Mucosa of descending colon (tissue), 3 donors: ENCODE measurements around the gene RALGPS1. TPM values are rescaled to one million over a fixed set of nuclear protein-coding genes. Genes with fewer than 3 reads are reported as not detected.

Experiments used
- ATAC-seq: fragments of 200-7000 bp; cut with Tn5 transposase; one replicate; pipeline ENCODE4 v1.9.1; 2020; ENCODE audit warnings: mild to moderate bottlenecking, moderate library complexity
- DNase-seq, 3 donors: peaks; one replicate each; pipeline ENCODE4 v3.0.0-alpha.2; 2020
- H3K36me3 ChIP-seq: fragments of 200-600 bp; one replicate; pipeline ENCODE4 v1.8.0; 2021; ENCODE audit warnings: low read depth, mild to moderate bottlenecking
- H3K4me1 ChIP-seq: fragments of 200-600 bp; one replicate; pipeline ENCODE4 v1.8.0; 2021; ENCODE audit warnings: low read depth, mild to moderate bottlenecking
- H3K4me3 ChIP-seq: fragments of 200-600 bp; one replicate; pipeline ENCODE4 v1.8.0; 2021; ENCODE audit warnings: mild to moderate bottlenecking
- H3K9me3 ChIP-seq: fragments of 200-600 bp; one replicate; pipeline ENCODE4 v1.8.0; 2021; ENCODE audit warnings: mild to moderate bottlenecking
- intact Hi-C, 2 donors: fragments of 100-400 bp; cut with DNase I in 1 of 2; cut with micrococcal nuclease in 1 of 2; formaldehyde crosslinking; loops; one replicate each; pipeline versions ENCODE4 v1.11.0 to v1.11.1; 2022; cut with DNase I, micrococcal nuclease
- total RNA-seq, 3 donors: library from RNA; stranded (reverse); fragmentation: NEBNext Ultra II Directional in 2 of 3; extraction: Animal tissue kit (Norgen Biotek cat#: 25700) in 2 of 3; gene quantifications; one replicate each; pipeline versions ENCODE4 v1.2.1 to v1.2.4, GENCODE V29; 2021 to 2023
- TF ChIP-seq, protein P1 (sequence below): fragments of 200-600 bp; IDR thresholded peaks from one replicate; pipeline ENCODE4 v1.8.0; 2022; ENCODE audit warnings: antibody characterized with exemption, mild to moderate bottlenecking
- donor health status: DM: no; HTN: no; CAD: no; lungs with moderate emphysema.
- donor health status: DM: no; HTN: no; CAD: no.
- donor health status: DM: no; HTN: yes; CAD: no.

The RALGPS1 gene
- total RNA-seq, 3 donors from 2014 or later: 31.3 to 55.4 (median 32.1) TPM

GRCh38 chr9:127047971-127048370, 133.4 kb downstream of the RALGPS1 start:
- Histone ChIP-seq H3K9me3 (no peaks in the 10 kb centered on the region), H3K4me3 (no peak overlapping the region), H3K4me1 (peaks cover 8% of the 10 kb centered on the region), H3K36me3 (no peaks in the 10 kb centered on the region)
- TF ChIP-seq, protein P1, sequence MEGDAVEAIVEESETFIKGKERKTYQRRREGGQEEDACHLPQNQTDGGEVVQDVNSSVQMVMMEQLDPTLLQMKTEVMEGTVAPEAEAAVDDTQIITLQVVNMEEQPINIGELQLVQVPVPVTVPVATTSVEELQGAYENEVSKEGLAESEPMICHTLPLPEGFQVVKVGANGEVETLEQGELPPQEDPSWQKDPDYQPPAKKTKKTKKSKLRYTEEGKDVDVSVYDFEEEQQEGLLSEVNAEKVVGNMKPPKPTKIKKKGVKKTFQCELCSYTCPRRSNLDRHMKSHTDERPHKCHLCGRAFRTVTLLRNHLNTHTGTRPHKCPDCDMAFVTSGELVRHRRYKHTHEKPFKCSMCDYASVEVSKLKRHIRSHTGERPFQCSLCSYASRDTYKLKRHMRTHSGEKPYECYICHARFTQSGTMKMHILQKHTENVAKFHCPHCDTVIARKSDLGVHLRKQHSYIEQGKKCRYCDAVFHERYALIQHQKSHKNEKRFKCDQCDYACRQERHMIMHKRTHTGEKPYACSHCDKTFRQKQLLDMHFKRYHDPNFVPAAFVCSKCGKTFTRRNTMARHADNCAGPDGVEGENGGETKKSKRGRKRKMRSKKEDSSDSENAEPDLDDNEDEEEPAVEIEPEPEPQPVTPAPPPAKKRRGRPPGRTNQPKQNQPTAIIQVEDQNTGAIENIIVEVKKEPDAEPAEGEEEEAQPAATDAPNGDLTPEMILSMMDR: no peak
- ATAC-seq: no peak
- intact Hi-C loops: no loop called here
- DNase-seq: no peak

GRCh38 chr9:127049044-127049443, 134.5 kb downstream of the RALGPS1 start:
- intact Hi-C loops: no loop called here
- H3K4me3 ChIP-seq: no peak overlapping the region

DNA sequence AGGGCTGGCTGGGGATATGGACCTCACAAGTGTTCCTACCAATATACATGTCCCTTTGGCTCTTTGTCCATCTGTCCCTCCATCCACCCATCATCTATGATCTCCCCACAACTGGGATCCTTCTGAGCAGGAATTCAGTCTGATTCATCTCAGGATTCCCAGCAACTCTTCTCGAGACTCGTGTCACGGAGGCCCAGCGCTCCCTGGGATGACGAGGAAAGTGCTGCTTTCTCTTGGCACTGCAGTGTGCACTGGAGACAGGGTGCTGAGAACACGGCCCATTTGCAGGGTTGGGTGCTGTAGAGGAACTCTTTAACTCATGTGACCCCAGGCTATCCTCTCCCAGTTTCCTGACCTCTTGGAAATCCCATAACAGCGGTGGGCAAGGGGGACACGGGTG, 135.0 kb downstream of the RALGPS1 start:
- no peak for DNase-seq
- H3K9me3 ChIP-seq: no peaks in the 10 kb centered on the region
- ATAC-seq: no peak
- intact Hi-C loops: no loop called here
- no peaks in the 10 kb centered on the region for H3K36me3 ChIP-seq
- TF ChIP-seq, protein P1: no peak
- peaks cover 8% of the 10 kb centered on the region for H3K4me1 ChIP-seq
- H3K4me3 ChIP-seq: no peak overlapping the region

More at GRCh38 chr9:127049044-127049443, 134.5 kb downstream of the RALGPS1 start:
- no peaks in the 10 kb centered on the region for H3K9me3 ChIP-seq
- TF ChIP-seq, protein P1: no peak
- H3K36me3 ChIP-seq: no peaks in the 10 kb centered on the region
- peak in 1 of 3 donors; percentile 42 for DNase-seq
- ATAC-seq: peak; percentile 89
- H3K4me1 ChIP-seq: peaks cover 8% of the 10 kb centered on the region

GRCh38 chr9:127050152-127050551, 135.6 kb downstream of the RALGPS1 start:
- H3K36me3 ChIP-seq: no peaks in the 10 kb centered on the region
- intact Hi-C loops: no loop called here
- no peaks in the 10 kb centered on the region for H3K9me3 ChIP-seq
- TF ChIP-seq, protein P1: no peak
- ATAC-seq (no peak), DNase-seq (no peak)
- H3K4me3 ChIP-seq: no peak overlapping the region
- H3K4me1 ChIP-seq: peaks cover 8% of the 10 kb centered on the region

DNA sequence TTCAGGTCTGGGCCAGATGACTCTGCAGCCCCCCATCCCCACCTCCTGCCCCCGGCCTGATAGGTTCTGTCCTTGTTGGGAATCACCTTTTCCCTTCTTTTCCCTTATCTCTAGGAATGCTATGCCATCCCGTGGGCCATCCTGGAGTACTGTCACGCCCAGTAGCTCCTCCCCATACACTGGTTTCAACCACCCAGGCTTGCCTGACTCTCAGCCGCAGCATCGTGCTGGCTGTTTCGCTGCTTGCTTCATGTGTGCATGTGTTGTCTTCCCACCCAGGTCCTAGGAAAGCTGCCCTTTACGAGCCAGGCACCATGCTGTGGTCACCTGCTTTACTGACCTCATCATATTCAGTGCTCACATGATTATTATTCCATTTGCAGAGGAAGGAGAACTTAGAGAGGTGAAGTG, 136.0 kb downstream of the RALGPS1 start:
- Histone ChIP-seq H3K36me3 (no peaks in the 10 kb centered on the region), H3K4me1 (peaks cover 8% of the 10 kb centered on the region)
- intact Hi-C loops: no loop called here

More for the DNA sequence above, 136.0 kb downstream of the RALGPS1 start:
- ATAC-seq: no peak
- no peak overlapping the region for H3K4me3 ChIP-seq
- TF ChIP-seq, protein P1: no peak
- no peak for DNase-seq
- H3K9me3 ChIP-seq: no peaks in the 10 kb centered on the region
